ENCODE results near the gene TARDBP. TPM values are rescaled to one million over a fixed set of nuclear protein-coding genes. Genes with fewer than 3 reads are reported as not detected.

Gene TARDBP
- total and polyA plus RNA-seq, 9 donors, result 106 to 175 (median 143) TPM

- Histone ChIP-seq H3K36me3 (no peaks in the 10 kb centered on the region), H3K27me3 (no peaks in the 10 kb centered on the region), H3K4me1 (ENCODE audit: insufficient read depth) (peaks cover 9% of the 10 kb centered on the region), H3K27ac (no peak overlapping the region), H3K9me3 (no peaks in the 10 kb centered on the region), H3K4me3 (no peak overlapping the region)
- no peak for DNase-seq
- intact Hi-C loops (cut with DNase I), result no loop called here
- TF ChIP-seq EP300 (IDR thresholded peaks at IDR 0.05) (no peak), POLR2A (IDR thresholded peaks at IDR 0.05) (no peak)
- TF ChIP-seq, protein P1, sequence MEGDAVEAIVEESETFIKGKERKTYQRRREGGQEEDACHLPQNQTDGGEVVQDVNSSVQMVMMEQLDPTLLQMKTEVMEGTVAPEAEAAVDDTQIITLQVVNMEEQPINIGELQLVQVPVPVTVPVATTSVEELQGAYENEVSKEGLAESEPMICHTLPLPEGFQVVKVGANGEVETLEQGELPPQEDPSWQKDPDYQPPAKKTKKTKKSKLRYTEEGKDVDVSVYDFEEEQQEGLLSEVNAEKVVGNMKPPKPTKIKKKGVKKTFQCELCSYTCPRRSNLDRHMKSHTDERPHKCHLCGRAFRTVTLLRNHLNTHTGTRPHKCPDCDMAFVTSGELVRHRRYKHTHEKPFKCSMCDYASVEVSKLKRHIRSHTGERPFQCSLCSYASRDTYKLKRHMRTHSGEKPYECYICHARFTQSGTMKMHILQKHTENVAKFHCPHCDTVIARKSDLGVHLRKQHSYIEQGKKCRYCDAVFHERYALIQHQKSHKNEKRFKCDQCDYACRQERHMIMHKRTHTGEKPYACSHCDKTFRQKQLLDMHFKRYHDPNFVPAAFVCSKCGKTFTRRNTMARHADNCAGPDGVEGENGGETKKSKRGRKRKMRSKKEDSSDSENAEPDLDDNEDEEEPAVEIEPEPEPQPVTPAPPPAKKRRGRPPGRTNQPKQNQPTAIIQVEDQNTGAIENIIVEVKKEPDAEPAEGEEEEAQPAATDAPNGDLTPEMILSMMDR (IDR thresholded peaks at IDR 0.05), result no peak
- WGBS, 3 donors, result 87 to 89% (median 88%) methylated on average over 12 of the region's 12 CpGs
Observed at GRCh38 chr1:11055676-11056075, 43.2 kb downstream of the TARDBP start.

GRCh38 chr1:11056504-11056903 is 44.0 kb downstream of the TARDBP start:
- intact Hi-C loops (cut with DNase I), result no loop called here
- TF ChIP-seq POLR2A (IDR thresholded peaks at IDR 0.05) (no peak), EP300 (IDR thresholded peaks at IDR 0.05) (no peak)
- TF ChIP-seq, protein P1 (IDR thresholded peaks at IDR 0.05), result no peak
- no peak for DNase-seq
- Histone ChIP-seq H3K36me3 (no peaks in the 10 kb centered on the region), H3K4me1 (ENCODE audit: insufficient read depth) (peaks cover 15% of the 10 kb centered on the region), H3K4me3 (no peak overlapping the region), H3K27me3 (no peaks in the 10 kb centered on the region), H3K9me3 (no peaks in the 10 kb centered on the region), H3K27ac (no peak overlapping the region)
- 84 to 88% (median 87%) methylated on average over 7 of the region's 7 CpGs for WGBS, 3 donors

DNA sequence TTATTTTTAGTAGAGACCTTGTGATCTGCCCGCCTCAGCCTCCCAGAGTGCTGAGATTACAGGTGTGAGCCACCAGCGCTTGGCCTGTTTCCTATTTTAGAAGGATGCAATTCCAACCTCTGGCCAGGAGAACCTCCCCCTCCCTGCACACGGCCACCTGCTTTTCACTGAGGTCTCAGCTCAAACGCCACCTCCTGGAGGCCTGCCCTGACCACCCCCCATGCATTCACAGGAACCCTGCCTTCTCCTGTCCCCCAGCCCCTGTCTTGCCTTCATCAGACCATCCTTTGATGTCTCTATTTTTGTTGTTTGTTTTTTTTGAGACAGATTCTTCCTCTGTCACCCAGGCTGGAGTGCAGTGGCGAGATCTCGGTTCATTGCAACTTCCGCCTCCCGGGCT is 45.0 kb downstream of the TARDBP start:
- H3K27ac ChIP-seq, result no peak overlapping the region
- no peak for DNase-seq
- no peaks in the 10 kb centered on the region for H3K9me3 ChIP-seq
- no peak for TF ChIP-seq EP300 (IDR thresholded peaks at IDR 0.05)
- no peak for TF ChIP-seq POLR2A (IDR thresholded peaks at IDR 0.05)
- TF ChIP-seq, protein P1 (IDR thresholded peaks at IDR 0.05), result no peak
- intact Hi-C loops (cut with DNase I), result no loop called here
- H3K27me3 ChIP-seq, result no peaks in the 10 kb centered on the region
- H3K4me3 ChIP-seq, result no peak overlapping the region
- WGBS, 3 donors, result 85 to 91% (median 89%) methylated on average over 8 of the region's 8 CpGs
- H3K4me1 ChIP-seq (ENCODE audit: insufficient read depth), result peaks cover 18% of the 10 kb centered on the region
- H3K36me3 ChIP-seq, result no peaks in the 10 kb centered on the region

DNA sequence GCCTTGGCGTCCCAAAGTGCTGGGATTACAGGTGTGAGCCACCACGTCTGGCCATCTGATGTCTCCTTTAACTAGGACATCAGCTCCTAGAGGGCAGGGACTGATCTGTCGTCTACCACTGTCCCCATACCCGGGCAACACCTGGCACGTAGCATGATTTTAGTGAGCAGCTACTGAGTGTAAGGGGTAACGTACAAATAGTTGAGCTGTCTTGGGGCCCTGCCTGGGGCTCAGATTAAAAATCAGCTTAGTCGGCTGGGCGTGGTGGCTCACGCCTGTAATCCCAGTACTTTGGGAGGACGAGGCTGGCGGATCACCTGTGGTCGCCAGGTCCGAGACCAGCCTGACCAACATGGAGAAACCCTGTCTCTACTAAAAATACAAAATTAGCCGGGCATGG is 45.6 kb downstream of the TARDBP start:
- no peak for DNase-seq
- intact Hi-C loops (cut with DNase I), result no loop called here
- WGBS, 3 donors, result 90 to 94% (median 91%) methylated on average over 14 of the region's 14 CpGs
- Histone ChIP-seq H3K4me3 (no peak overlapping the region), H3K27ac (no peak overlapping the region), H3K4me1 (ENCODE audit: insufficient read depth) (peaks cover 18% of the 10 kb centered on the region), H3K9me3 (no peaks in the 10 kb centered on the region), H3K27me3 (no peaks in the 10 kb centered on the region), H3K36me3 (no peaks in the 10 kb centered on the region)
- no peak for TF ChIP-seq EP300 (IDR thresholded peaks at IDR 0.05)
- TF ChIP-seq POLR2A (IDR thresholded peaks at IDR 0.05), result no peak
- TF ChIP-seq, protein P1 (IDR thresholded peaks at IDR 0.05), result no peak
